Measurements from ENCODE around the gene RALY.

GRCh38 chr20:33991502-33991901, 2.2 kb upstream of the RALY start:
- TF ChIP-seq YY1 (IDR thresholded peaks at IDR 0.05; ENCODE audit: insufficient read depth, insufficient read length) = no peak
- no peak for TF ChIP-seq ZNF274 (IDR thresholded peaks at IDR 0.05; ENCODE audit: low read depth, low read length)
